Hepatocyte (in vitro differentiated cells): ENCODE results near the gene ZSCAN10. TPM values are rescaled to one million over a fixed set of nuclear protein-coding genes. Genes with fewer than 3 reads are reported as not detected.

Experiments
- DNase-seq: peaks from one replicate; pipeline ENCODE4 v3.0.0-alpha.2; 2016; ENCODE audit warnings: low spot score
- H2AFZ ChIP-seq: fragments of 200-600 bp; sonication (generic); 2 replicates; pipeline ENCODE4 v1.6.0; 2016; ENCODE audit warnings: antibody characterized with exemption, mild to moderate bottlenecking
- H3K27ac ChIP-seq: fragments of 200-600 bp; sonication (generic); 2 replicates; pipeline ENCODE4 v1.5.1; 2016; ENCODE audit warnings: mild to moderate bottlenecking
- H3K27me3 ChIP-seq: fragments of 200-600 bp; sonication (generic); 2 replicates; pipeline ENCODE4 v1.6.1; 2016
- H3K36me3 ChIP-seq: fragments of 200-600 bp; sonication (generic); replicated peaks from 2 replicates; pipeline ENCODE4 v1.5.1; 2016; ENCODE audit warnings: low read depth; ENCODE audit not compliant: insufficient read depth
- H3K4me1 ChIP-seq: fragments of 200-600 bp; sonication (generic); 2 replicates; pipeline ENCODE4 v1.5.1; 2016; ENCODE audit warnings: mild to moderate bottlenecking, moderate library complexity; ENCODE audit not compliant: insufficient read depth
- H3K4me2 ChIP-seq: fragments of 200-600 bp; sonication (generic); 2 replicates; pipeline ENCODE4 v1.6.0; 2016
- H3K4me3 ChIP-seq: fragments of 200-600 bp; sonication (generic); 2 replicates; pipeline ENCODE4 v1.5.1; 2016; ENCODE audit warnings: mild to moderate bottlenecking
- H3K79me2 ChIP-seq: fragments of 200-600 bp; sonication (generic); 2 replicates; pipeline ENCODE4 v1.6.0; 2017; ENCODE audit warnings: mild to moderate bottlenecking
- H3K9me2 ChIP-seq: fragments of 200-600 bp; sonication (generic); replicated peaks from 2 replicates; pipeline ENCODE4 v1.6.0; 2017; ENCODE audit warnings: mild to moderate bottlenecking; ENCODE audit not compliant: insufficient read depth
- H3K9me3 ChIP-seq: fragments of 200-600 bp; sonication (generic); 2 replicates; pipeline ENCODE4 v1.5.1; 2016; ENCODE audit warnings: low read depth, mild to moderate bottlenecking
- H4K20me1 ChIP-seq: fragments of 200-600 bp; sonication (generic); 2 replicates; pipeline ENCODE4 v1.6.0; 2016; ENCODE audit warnings: mild to moderate bottlenecking; ENCODE audit not compliant: insufficient read depth, poor library complexity, severe bottlenecking
- EZH2 ChIP-seq: fragments of 200-600 bp; sonication (generic); IDR thresholded peaks from 2 replicates; pipeline ENCODE4 v1.6.1; 2016; ENCODE audit warnings: antibody characterized with exemption, mild to moderate bottlenecking, borderline replicate concordance
- EZH2phosphoT487 ChIP-seq: fragments of 200-600 bp; sonication (generic); IDR thresholded peaks from one replicate; pipeline ENCODE4 v1.6.1; 2018; ENCODE audit warnings: antibody characterized with exemption, mild to moderate bottlenecking, low read depth, moderate library complexity; ENCODE audit not compliant: unreplicated experiment, severe bottlenecking
- WGBS: methylation state at CpG from one replicate; pipeline ENCODE4 v1.1.6; 2016; ENCODE audit warnings: low lambda C conversion rate; ENCODE audit errors: missing lambda C conversion rate; 5-methylcytosine and 5-hydroxymethylcytosine counted together
- polyA plus RNA-seq: library from polyadenylated mRNA; unstranded; fragments of >200 nt; fragmentation: Nextera tagmentation; extraction: Ambion mirVana; gene quantifications from 2 replicates; pipeline ENCODE4 v1.2.1, GENCODE V29; 2016
- total RNA-seq: library from RNA; depleted of rRNA; stranded (reverse); fragments of >200 nt; gene quantifications from 2 replicates; pipeline ENCODE4 v1.2.3, GENCODE V29; 2014
- TF ChIP-seq, protein P1 (sequence below): fragments of 200-600 bp; sonication (generic); IDR thresholded peaks from 2 replicates; pipeline ENCODE4 v1.5.1; 2016; ENCODE audit warnings: antibody characterized with exemption, mild to moderate bottlenecking; ENCODE audit not compliant: poor library complexity

Gene ZSCAN10
- total and polyA plus RNA-seq, 2 experiments from 2014 or later, result not detected

- no peak overlapping the region for H2AFZ ChIP-seq
- no peaks in the 10 kb centered on the region for H4K20me1 ChIP-seq
- no peaks in the 10 kb centered on the region for H3K9me3 ChIP-seq
- H3K4me1 ChIP-seq, result peaks cover 7% of the 10 kb centered on the region
- no peaks in the 10 kb centered on the region for H3K27me3 ChIP-seq
- DNase-seq, result no peak
- H3K4me2 ChIP-seq, result peak overlapping the region; percentile 51
- H3K27ac ChIP-seq, result peak overlapping the region; percentile 65
- H3K4me3 ChIP-seq, result no peak overlapping the region
- H3K79me2 ChIP-seq, result no peaks in the 10 kb centered on the region
- 82% methylated on average over 18 of the region's 18 CpGs for WGBS
- no peaks in the 10 kb centered on the region for H3K36me3 ChIP-seq
- TF ChIP-seq, protein P1, sequence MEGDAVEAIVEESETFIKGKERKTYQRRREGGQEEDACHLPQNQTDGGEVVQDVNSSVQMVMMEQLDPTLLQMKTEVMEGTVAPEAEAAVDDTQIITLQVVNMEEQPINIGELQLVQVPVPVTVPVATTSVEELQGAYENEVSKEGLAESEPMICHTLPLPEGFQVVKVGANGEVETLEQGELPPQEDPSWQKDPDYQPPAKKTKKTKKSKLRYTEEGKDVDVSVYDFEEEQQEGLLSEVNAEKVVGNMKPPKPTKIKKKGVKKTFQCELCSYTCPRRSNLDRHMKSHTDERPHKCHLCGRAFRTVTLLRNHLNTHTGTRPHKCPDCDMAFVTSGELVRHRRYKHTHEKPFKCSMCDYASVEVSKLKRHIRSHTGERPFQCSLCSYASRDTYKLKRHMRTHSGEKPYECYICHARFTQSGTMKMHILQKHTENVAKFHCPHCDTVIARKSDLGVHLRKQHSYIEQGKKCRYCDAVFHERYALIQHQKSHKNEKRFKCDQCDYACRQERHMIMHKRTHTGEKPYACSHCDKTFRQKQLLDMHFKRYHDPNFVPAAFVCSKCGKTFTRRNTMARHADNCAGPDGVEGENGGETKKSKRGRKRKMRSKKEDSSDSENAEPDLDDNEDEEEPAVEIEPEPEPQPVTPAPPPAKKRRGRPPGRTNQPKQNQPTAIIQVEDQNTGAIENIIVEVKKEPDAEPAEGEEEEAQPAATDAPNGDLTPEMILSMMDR, result no peak
- TF ChIP-seq EZH2, result no peak
- TF ChIP-seq EZH2phosphoT487, result no peak
- no peaks in the 10 kb centered on the region for H3K9me2 ChIP-seq
Measured at GRCh38 chr16:3087243-3088235, 11.6 kb downstream of the ZSCAN10 start.

DNA sequence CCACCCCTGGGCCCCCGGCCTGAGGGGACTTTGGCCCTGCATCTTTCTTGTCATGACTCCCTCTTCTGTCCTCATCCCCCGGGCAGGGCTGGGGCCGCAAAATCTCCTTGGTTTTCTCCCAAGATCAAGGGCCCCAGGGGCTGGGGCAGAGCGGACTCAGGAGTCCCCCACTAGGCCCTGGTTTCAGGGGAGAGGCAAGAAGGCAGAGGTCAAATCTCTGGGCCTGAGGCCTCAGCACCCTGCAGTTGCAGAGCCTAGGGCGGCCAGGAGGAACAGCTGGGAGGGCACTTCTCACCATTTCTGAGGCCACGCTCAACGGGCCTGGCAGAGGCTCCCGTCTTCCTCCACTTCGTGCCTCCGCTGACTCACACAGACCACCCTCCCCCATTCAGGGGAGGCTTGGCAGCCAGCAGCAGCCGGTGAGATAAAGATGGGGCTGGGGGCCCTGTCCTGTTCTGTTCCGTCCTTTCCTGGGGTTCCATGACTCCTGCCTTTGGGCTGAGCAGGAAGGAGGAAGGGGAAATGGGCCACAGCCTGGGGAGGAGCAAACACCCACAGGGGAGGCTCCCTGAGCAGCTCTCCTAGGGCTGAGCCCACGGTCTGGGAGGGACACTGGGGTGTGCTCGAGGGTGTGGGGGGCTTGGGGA lies 12.4 kb downstream of the ZSCAN10 start:
- H3K4me2 ChIP-seq, result peak overlapping the region; percentile 51
- no peak overlapping the region for H3K4me3 ChIP-seq
- no peaks in the 10 kb centered on the region for H3K36me3 ChIP-seq
- H3K4me1 ChIP-seq, result peaks cover 7% of the 10 kb centered on the region
- 75% methylated on average over 12 of the region's 14 CpGs for WGBS
- no peak overlapping the region for H2AFZ ChIP-seq
- H3K9me2 ChIP-seq, result no peaks in the 10 kb centered on the region
- H3K79me2 ChIP-seq, result no peaks in the 10 kb centered on the region
- DNase-seq, result no peak
- H3K9me3 ChIP-seq, result no peaks in the 10 kb centered on the region
- H3K27ac ChIP-seq, result peak overlapping the region; percentile 65
- H3K27me3 ChIP-seq, result no peaks in the 10 kb centered on the region
- no peaks in the 10 kb centered on the region for H4K20me1 ChIP-seq
- TF ChIP-seq, protein P1, result no peak
- TF ChIP-seq EZH2phosphoT487 (no peak), EZH2 (no peak)

- no peak for TF ChIP-seq EZH2phosphoT487
- TF ChIP-seq EZH2, result no peak
- Histone ChIP-seq H3K36me3 (no peaks in the 10 kb centered on the region), H3K9me2 (no peaks in the 10 kb centered on the region), H2AFZ (no peak overlapping the region), H3K27me3 (no peaks in the 10 kb centered on the region), H3K9me3 (no peaks in the 10 kb centered on the region), H3K27ac (no peak overlapping the region), H3K4me2 (peak overlapping the region; percentile 51), H3K4me1 (peaks cover 7% of the 10 kb centered on the region), H4K20me1 (no peaks in the 10 kb centered on the region), H3K79me2 (no peaks in the 10 kb centered on the region), H3K4me3 (no peak overlapping the region)
- WGBS, result 93% methylated on average over 17 of the region's 17 CpGs
- DNase-seq, result no peak
Measured at GRCh38 chr16:3085868-3086595, 13.1 kb downstream of the ZSCAN10 start.
